Measurements from ENCODE around the gene ACTN4. TPM values are rescaled to one million over a fixed set of nuclear protein-coding genes. Genes with fewer than 3 reads are reported as not detected.

Gene ACTN4
- total and polyA plus RNA-seq, 11 donors: 100 to 307 (median 149) TPM

GRCh38 chr19:38683393-38684077 is 36.1 kb downstream of the ACTN4 start:
- intact Hi-C loops (cut with DNase I): no loop called here
- H3K4me3 ChIP-seq: peak overlapping the region in 1 of 12 donors; percentile 19
- H3K27me3 ChIP-seq: no peaks in the 10 kb centered on the region
- TF ChIP-seq CTCF (IDR thresholded peaks at IDR 0.05) (no peak), POLR2A (IDR thresholded peaks at IDR 0.05) (no peak)
- 24 to 39% (median 30%) methylated on average over 8 to 10 of the region's 10 CpGs for WGBS, 4 donors
- H3K4me1 ChIP-seq: peaks cover 22 to 99% (median 93%) of the 10 kb centered on the region in 12 donors
- H3K9me3 ChIP-seq: no peaks in the 10 kb centered on the region
- peak in 4 of 5 donors; percentile 46 to 85 (median 67) for DNase-seq
- peak; percentile 44 to 74 (median 66) for ATAC-seq
- H3K27ac ChIP-seq: peak overlapping the region; percentile 75 to 96 (median 92)
- peaks cover 0 to 7% (median 0%) of the 10 kb centered on the region in 9 donors for H3K36me3 ChIP-seq

- peaks cover 22 to 99% (median 92%) of the 10 kb centered on the region in 12 donors for H3K4me1 ChIP-seq
- H3K27ac ChIP-seq: peak overlapping the region; percentile 75 to 96 (median 92)
- TF ChIP-seq POLR2A (IDR thresholded peaks at IDR 0.05) (no peak), CTCF (IDR thresholded peaks at IDR 0.05) (no peak)
- no peaks in the 10 kb centered on the region for H3K27me3 ChIP-seq
- H3K36me3 ChIP-seq: peaks cover 0 to 4% (median 0%) of the 10 kb centered on the region in 9 donors
- peak overlapping the region in 1 of 12 donors; percentile 19 for H3K4me3 ChIP-seq
- no peaks in the 10 kb centered on the region for H3K9me3 ChIP-seq
- DNase-seq (peak in 2 of 5 donors; percentile 79 to 91), ATAC-seq (peak; percentile 51 to 88 (median 84))
- WGBS, 4 donors: 30 to 39% (median 34%) methylated on average over 7 of the region's 7 CpGs
- intact Hi-C loops (cut with DNase I): no loop called here
Measured at GRCh38 chr19:38684078-38684861, 36.8 kb downstream of the ACTN4 start.

GRCh38 chr19:38684862-38685665 is 37.6 kb downstream of the ACTN4 start:
- ATAC-seq: no peak
- Histone ChIP-seq H3K4me3 (no peak overlapping the region), H3K4me1 (peaks cover 22 to 100% (median 87%) of the 10 kb centered on the region in 12 donors), H3K27me3 (no peaks in the 10 kb centered on the region), H3K27ac (peak overlapping the region; percentile 75 to 96 (median 92)), H3K36me3 (peaks cover 0 to 7% (median 0%) of the 10 kb centered on the region in 9 donors), H3K9me3 (no peaks in the 10 kb centered on the region)
- WGBS, 4 donors: 73 to 80% (median 78%) methylated on average over 13 to 15 of the region's 15 CpGs
- no peak for TF ChIP-seq CTCF (IDR thresholded peaks at IDR 0.05)
- no peak for TF ChIP-seq POLR2A (IDR thresholded peaks at IDR 0.05)
- DNase-seq: no peak
- intact Hi-C loops (cut with DNase I): no loop called here

Measured in heart left ventricle (tissue), 16 donors.